Activated naive CD8-positive, alpha-beta T cell treated with anti-CD3 and anti-CD28 coated beads, Interleukin-2, amount 50 U/mL, for 16 hours (primary cell): Measurements from ENCODE around the gene IL27RA.
"Not testable (repeated sequence)": the region's sequence is repeated elsewhere in the genome, so short reads cannot be mapped to it uniquely, and the experiment has no call there.

ENCODE experiments used
- DNase-seq: peaks from one replicate; pipeline ENCODE4 v3.0.0-alpha.2; 2020; ENCODE audit warnings: low read depth, low spot score

The IL27RA gene

GRCh38 chr19:14030997-14031718 is 404 bp upstream of the IL27RA start:
- DNase-seq = peak; percentile 54

GRCh38 chr19:14033946-14034345 is 2.4 kb downstream of the IL27RA start:
- DNase-seq = no peak

DNA sequence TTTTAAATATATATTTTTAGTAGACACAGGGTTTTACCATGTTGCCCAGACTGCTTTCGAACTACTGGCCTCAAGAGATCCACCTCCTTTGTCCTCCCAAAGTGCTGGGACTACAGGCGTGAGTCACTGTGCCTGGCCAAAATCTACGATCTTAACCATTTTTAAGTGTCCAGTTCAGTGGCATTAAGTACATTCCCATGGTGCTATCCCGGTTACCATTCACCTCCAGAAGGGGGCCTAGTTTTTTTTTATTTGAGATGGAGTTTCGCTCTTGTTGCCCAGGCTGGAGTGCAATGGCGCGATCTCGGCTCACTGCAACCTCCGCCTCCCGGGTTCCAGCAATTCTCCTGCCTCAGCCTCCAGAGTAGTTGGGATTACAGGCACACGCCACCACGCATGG is 3.6 kb downstream of the IL27RA start:
- not testable (repeated sequence) for DNase-seq

DNA sequence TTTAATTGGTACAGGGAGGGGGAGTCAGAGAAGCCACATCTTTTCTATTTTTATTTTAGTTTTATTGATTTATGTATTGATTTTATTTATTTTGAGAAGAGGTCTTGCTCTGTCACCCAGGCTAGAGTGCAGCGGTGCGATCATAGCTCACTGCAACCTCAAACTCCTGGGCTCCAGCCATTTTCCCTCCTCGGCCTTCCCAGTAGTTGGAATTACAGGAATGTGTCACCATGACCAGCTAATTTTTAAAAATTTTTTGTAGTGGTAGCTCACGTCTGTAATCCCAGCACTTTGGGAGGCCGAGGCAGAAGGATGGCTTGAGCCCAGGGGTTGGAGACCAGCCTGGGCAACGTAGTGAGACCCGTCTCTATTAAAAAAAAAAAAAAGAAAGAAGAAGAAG is 4.1 kb downstream of the IL27RA start:
- DNase-seq = no peak

DNA sequence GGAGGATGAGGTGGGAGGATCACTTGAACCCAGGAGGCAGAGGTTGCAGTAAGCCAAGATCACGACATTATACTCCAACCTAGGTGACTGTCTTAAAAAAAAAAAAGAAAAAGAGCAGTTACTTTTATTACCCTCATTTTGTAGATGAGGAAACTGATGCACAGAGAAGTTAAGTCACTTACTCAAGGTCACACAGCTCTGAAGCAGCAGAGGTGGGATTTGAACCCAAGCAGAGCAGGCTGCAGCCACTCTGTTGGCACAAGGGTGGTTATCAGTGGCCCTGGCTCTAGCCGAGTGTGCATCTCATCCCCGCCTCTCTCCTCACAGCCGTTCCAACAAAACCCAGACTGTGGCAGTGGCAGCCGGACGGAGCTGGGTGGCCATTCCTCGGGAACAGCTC is 7.6 kb downstream of the IL27RA start:
- DNase-seq = no peak

GRCh38 chr19:14042659-14043608 is 11.4 kb downstream of the IL27RA start:
- DNase-seq = not testable (repeated sequence)

GRCh38 chr19:14047866-14048265 is 16.3 kb downstream of the IL27RA start:
- DNase-seq = not testable (repeated sequence)

DNA sequence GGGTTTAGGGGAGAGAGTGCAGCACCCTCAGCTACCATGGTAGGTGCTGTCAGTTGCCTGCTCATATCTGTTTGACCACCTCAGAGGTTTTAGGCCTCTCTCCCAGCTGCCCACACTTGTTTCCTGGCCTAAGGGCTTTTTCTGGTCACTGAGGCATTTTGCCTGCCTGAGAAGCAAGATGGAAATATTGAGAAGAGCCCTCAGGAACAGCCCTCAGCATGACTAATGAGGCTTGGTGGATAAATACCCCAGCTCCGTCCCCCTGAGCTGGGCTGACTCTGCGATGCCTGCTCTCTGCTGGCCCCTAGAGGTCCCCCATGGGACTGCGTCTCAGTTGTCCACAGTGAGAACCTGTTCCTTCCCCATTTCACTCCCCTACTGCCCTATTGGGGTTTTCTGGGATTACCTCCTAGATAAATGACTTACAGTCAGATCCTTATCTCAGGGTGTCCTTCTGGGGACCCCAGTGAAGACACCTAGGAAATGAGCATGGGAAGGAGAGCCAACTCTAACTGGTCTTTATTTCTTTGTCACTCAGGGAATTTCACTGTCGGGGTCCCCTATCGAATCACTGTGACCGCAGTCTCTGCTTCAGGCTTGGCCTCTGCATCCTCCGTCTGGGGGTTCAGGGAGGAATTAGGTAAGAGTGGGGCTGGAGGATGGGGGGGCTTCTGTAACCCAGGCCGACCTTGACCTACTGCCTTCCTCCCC is 17.0 kb downstream of the IL27RA start:
- DNase-seq = peak; percentile 53

DNA sequence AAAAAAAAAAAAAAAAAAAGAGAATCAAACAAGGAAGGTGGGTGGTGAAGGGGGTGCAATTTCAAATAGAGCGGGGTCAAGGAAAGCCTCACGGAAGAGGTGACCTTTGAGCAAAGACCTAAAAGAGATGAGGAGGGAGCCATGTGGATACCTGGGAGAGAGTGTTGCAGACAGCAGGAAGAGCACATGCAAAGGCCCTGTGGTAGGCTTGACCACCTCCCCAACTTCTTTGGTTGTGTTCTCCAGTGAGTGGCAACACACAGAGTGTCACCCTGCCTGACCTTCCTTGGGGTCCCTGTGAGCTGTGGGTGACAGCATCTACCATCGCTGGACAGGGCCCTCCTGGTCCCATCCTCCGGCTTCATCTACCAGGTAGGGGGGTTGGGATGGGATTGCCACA is 18.9 kb downstream of the IL27RA start:
- DNase-seq = no peak

GRCh38 chr19:14050961-14051360 is 19.4 kb downstream of the IL27RA start:
- DNase-seq = not testable (repeated sequence)

GRCh38 chr19:14051980-14052379 is 20.4 kb downstream of the IL27RA start:
- DNase-seq = no peak

- DNase-seq = no peak
These were observed 20.9 kb downstream of the IL27RA start for GRCh38 chr19:14052470-14052869.

- DNase-seq = no peak
These were observed 21.5 kb downstream of the IL27RA start for GRCh38 chr19:14053032-14053431.

- DNase-seq = no peak
These were observed 21.9 kb downstream of the IL27RA start for GRCh38 chr19:14053500-14053899.

GRCh38 chr19:14054099-14054498 is 22.5 kb downstream of the IL27RA start:
- DNase-seq = no peak

DNA sequence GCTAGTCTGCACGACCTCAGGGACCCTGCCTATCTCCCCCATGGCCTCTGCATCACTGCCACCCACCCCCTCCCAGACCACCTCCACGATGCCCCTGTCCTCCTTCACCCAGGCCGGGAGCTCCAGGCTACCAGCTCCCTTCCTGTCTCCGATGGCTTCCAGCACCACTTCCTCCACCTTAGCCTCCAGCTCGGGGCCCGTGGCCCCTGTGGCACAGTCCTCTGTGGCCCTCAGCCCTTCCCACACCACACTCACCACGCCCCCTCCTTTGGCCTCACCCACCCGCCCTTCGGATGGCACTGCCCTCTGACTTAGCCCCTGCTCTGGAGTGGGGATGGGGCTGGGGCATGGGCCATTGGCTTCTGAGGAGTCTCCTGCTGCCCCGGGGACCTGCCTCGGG is 23.2 kb downstream of the IL27RA start:
- DNase-seq = no peak

DNA sequence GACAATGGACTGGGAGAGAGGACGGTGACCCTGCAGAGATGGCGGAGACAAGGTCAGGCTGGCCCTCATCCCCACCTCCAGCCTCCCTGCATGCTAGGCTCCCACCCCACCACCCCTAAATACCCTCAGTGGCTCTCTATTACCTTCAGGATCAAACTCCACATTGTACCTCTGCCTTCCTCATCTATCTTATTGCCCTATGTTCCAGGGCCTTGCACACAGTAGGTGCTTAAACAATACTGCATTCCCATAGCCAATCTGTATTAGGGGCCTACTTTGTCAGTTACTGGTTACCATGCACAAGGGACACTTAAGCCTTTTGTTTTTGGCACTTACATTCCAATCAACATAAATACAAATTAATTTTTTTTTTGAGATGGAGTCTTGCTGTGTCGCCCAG is 23.8 kb downstream of the IL27RA start:
- DNase-seq = no peak

- no peak for DNase-seq
These were observed 24.6 kb downstream of the IL27RA start for GRCh38 chr19:14056069-14056666.

DNA sequence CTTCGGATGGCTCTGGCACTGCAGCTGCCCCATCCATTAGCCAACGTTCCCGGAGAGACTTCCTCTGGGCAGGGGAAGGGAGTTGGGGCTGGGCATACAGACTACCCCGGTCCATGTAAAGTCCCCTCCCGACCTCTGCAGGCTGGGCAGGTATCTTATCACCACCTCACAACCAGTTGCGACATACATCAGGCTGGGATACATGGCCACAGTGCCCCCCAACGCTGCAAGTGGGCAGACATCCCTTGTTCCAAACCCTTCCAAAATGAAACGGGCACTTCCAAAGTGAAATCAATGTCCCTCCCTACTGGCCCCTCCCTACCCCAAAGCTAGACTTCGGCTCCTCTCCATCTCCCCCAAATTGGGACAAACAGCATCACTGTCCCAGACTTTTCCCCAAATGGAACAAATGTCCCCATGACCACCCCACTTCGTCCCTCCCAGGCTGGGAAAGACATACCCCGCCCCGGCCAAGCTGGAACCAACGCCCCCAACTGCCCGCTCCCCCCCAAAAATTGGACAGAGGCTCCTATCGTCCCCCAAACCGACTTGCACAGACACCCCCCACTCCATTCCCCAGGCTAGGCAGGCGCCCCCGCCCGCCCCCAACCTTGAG is 25.3 kb downstream of the IL27RA start:
- no peak for DNase-seq

GRCh38 chr19:14058182-14059092 is 26.9 kb downstream of the IL27RA start:
- no peak for DNase-seq
